Measurements from ENCODE around the gene HMG20A.
A peak's percentile ranks its signal among the peaks of the same experiment; 100 is the strongest.

The HMG20A gene

GRCh38 chr15:77479015-77479414 is 58.3 kb downstream of the HMG20A start:
- DNase-seq, result no peak

GRCh38 chr15:77480859-77481633 is 60.4 kb downstream of the HMG20A start:
- no peak for DNase-seq

GRCh38 chr15:77481670-77482069 is 61.0 kb downstream of the HMG20A start:
- DNase-seq, result no peak

GRCh38 chr15:77482570-77482969 is 61.9 kb downstream of the HMG20A start:
- DNase-seq, result no peak

- no peak for DNase-seq
Observed at GRCh38 chr15:77483425-77484140, 62.9 kb downstream of the HMG20A start.

- no peak for DNase-seq
Observed at GRCh38 chr15:77484994-77485393, 64.3 kb downstream of the HMG20A start.

- no peak for DNase-seq
Observed at GRCh38 chr15:77486542-77487468, 66.1 kb downstream of the HMG20A start.

GRCh38 chr15:77487469-77487842 is 66.8 kb downstream of the HMG20A start:
- DNase-seq, result no peak

GRCh38 chr15:77487888-77488287 is 67.2 kb downstream of the HMG20A start:
- no peak for DNase-seq

GRCh38 chr15:77489647-77490046 is 69.0 kb downstream of the HMG20A start:
- no peak for DNase-seq

GRCh38 chr15:77493324-77493907 is 72.7 kb downstream of the HMG20A start:
- DNase-seq, result peak in 1 of 5 donors; percentile 21

GRCh38 chr15:77494073-77494867 is 73.6 kb downstream of the HMG20A start:
- no peak for DNase-seq

GRCh38 chr15:77494964-77495363 is 74.3 kb downstream of the HMG20A start:
- DNase-seq, result no peak

GRCh38 chr15:77495838-77496596 is 75.3 kb downstream of the HMG20A start:
- no peak for DNase-seq

GRCh38 chr15:77496715-77497109 is 76.0 kb downstream of the HMG20A start:
- peak; percentile 24 to 59 (median 55) for DNase-seq

GRCh38 chr15:77497110-77497737 is 76.5 kb downstream of the HMG20A start:
- no peak for DNase-seq

GRCh38 chr15:77497942-77498361 is 77.3 kb downstream of the HMG20A start:
- DNase-seq, result no peak

- no peak for DNase-seq
Observed at GRCh38 chr15:77499087-77499760, 78.5 kb downstream of the HMG20A start.

GRCh38 chr15:77500989-77501388 is 80.3 kb downstream of the HMG20A start:
- no peak for DNase-seq

All from T-helper 1 cell (primary cell).